ENCODE data around the gene JAKMIP2. TPM values are rescaled to one million over a fixed set of nuclear protein-coding genes. Genes with fewer than 3 reads are reported as not detected.

JAKMIP2 gene
- total and polyA plus RNA-seq, 12 donors, result 0.06 to 0.71 (median 0.14) TPM; not detected in 3

- intact Hi-C loops (cut with DNase I), result no loop called here
- H3K9me3 ChIP-seq, result no peaks in the 10 kb centered on the region
- peaks cover 0 to 17% (median 3%) of the 10 kb centered on the region in 7 donors for H3K27me3 ChIP-seq
- no peak overlapping the region for H3K4me3 ChIP-seq
- TF ChIP-seq CTCF (IDR thresholded peaks at IDR 0.05), result no peak
- H3K27ac ChIP-seq, result no peak overlapping the region
- no peak for DNase-seq
- WGBS, 2 donors, result 84 to 92% methylated on average over 3 of the region's 3 CpGs
- no peak for ATAC-seq
- H3K36me3 ChIP-seq, result no peaks in the 10 kb centered on the region
- H3K4me1 ChIP-seq, result no peaks in the 10 kb centered on the region
These were observed 171.7 kb downstream of the JAKMIP2 start for GRCh38 chr5:147610798-147611197.

- DNase-seq, result no peak
- H3K9me3 ChIP-seq, result no peaks in the 10 kb centered on the region
- H3K4me1 ChIP-seq, result no peaks in the 10 kb centered on the region
- H3K27me3 ChIP-seq, result peaks cover 0 to 6% (median 0%) of the 10 kb centered on the region in 7 donors
- TF ChIP-seq CTCF (IDR thresholded peaks at IDR 0.05), result no peak
- H3K36me3 ChIP-seq, result no peaks in the 10 kb centered on the region
- no peak overlapping the region for H3K27ac ChIP-seq
- no peak for ATAC-seq
- WGBS, 2 donors, result 0 to 35% methylated on average over 1 of the region's 1 CpG
- no peak overlapping the region for H3K4me3 ChIP-seq
- intact Hi-C loops (cut with DNase I), result no loop called here
These were observed 180.9 kb downstream of the JAKMIP2 start for GRCh38 chr5:147601652-147602051.

- intact Hi-C loops (cut with DNase I), result no loop called here
- Histone ChIP-seq H3K27ac (no peak overlapping the region), H3K9me3 (peaks cover 0 to 2% (median 0%) of the 10 kb centered on the region in 11 donors), H3K4me3 (no peak overlapping the region), H3K27me3 (peaks cover 0 to 18% (median 0%) of the 10 kb centered on the region in 7 donors), H3K4me1 (no peaks in the 10 kb centered on the region), H3K36me3 (no peaks in the 10 kb centered on the region)
- 76 to 100% methylated on average over 1 of the region's 1 CpG for WGBS, 2 donors
- no peak for TF ChIP-seq CTCF (IDR thresholded peaks at IDR 0.05)
- ATAC-seq (no peak), DNase-seq (no peak)
These were observed 191.4 kb downstream of the JAKMIP2 start for GRCh38 chr5:147591120-147591519.

GRCh38 chr5:147590096-147590495 lies 192.4 kb downstream of the JAKMIP2 start:
- no peak for DNase-seq
- intact Hi-C loops (cut with DNase I), result no loop called here
- no peak for ATAC-seq
- no peak overlapping the region for H3K4me3 ChIP-seq
- no peak for TF ChIP-seq CTCF (IDR thresholded peaks at IDR 0.05)
- H3K9me3 ChIP-seq, result peaks cover 0 to 2% (median 0%) of the 10 kb centered on the region in 11 donors
- H3K4me1 ChIP-seq, result no peaks in the 10 kb centered on the region
- H3K27me3 ChIP-seq, result peaks cover 0 to 18% (median 0%) of the 10 kb centered on the region in 7 donors
- no peak overlapping the region for H3K27ac ChIP-seq
- no peaks in the 10 kb centered on the region for H3K36me3 ChIP-seq
